Liver (tissue), 9 donors: ENCODE results near the gene HAGH. TPM values are rescaled to one million over a fixed set of nuclear protein-coding genes. Genes with fewer than 3 reads are reported as not detected.
A peak's percentile ranks its signal among the peaks of the same experiment; 100 is the strongest.

Experiments
- DNase-seq: peaks from one replicate; pipeline ENCODE4 v3.0.0-alpha.2; 2017; ENCODE audit warnings: low spot score
- H3K27ac ChIP-seq, 2 donors: one replicate each; pipeline ENCODE4 v1.7.0; 2013; ENCODE audit warnings: inconsistent platforms in 2 of 2, low read length in 2 of 2, control low read depth in 1 of 2, low read depth in 1 of 2, mild to moderate bottlenecking in 1 of 2
- H3K27me3 ChIP-seq, 4 donors: one replicate each; pipeline versions ENCODE4 v1.6.1 to v1.7.0; 2013; ENCODE audit warnings: low read length in 3 of 4, inconsistent platforms in 1 of 4, mild to moderate bottlenecking in 1 of 4, moderate library complexity in 1 of 4; ENCODE audit not compliant: control insufficient read depth in 4 of 4, insufficient read depth in 4 of 4
- H3K36me3 ChIP-seq, 4 donors: one replicate each; pipeline versions ENCODE4 v1.6.1 to v1.7.0; 2013; ENCODE audit warnings: low read length in 3 of 4, mild to moderate bottlenecking in 3 of 4, low read depth in 1 of 4, moderate library complexity in 1 of 4; ENCODE audit not compliant: control insufficient read depth in 4 of 4, insufficient read depth in 3 of 4
- H3K4me1 ChIP-seq, 4 donors: one replicate each; pipeline versions ENCODE4 v1.6.1 to v1.7.0; 2013; ENCODE audit warnings: low read length in 3 of 4, mild to moderate bottlenecking in 3 of 4, moderate library complexity in 1 of 4; ENCODE audit not compliant: control insufficient read depth in 4 of 4, insufficient read depth in 4 of 4
- H3K4me3 ChIP-seq, 3 donors: one replicate each; pipeline versions ENCODE4 v1.6.1 to v1.7.0; 2013; ENCODE audit warnings: low read length in 3 of 3, control low read depth in 1 of 3, low read depth in 1 of 3, mild to moderate bottlenecking in 1 of 3
- H3K9ac ChIP-seq, 2 donors: one replicate each; pipeline ENCODE4 v1.7.0; 2013; ENCODE audit warnings: low read length in 2 of 2, mild to moderate bottlenecking in 2 of 2, moderate library complexity in 2 of 2, control low read depth in 1 of 2, low read depth in 1 of 2
- H3K9me3 ChIP-seq, 4 donors: one replicate each; pipeline versions ENCODE4 v1.6.1 to v1.7.0; 2013; ENCODE audit warnings: low read length in 3 of 4; ENCODE audit not compliant: control insufficient read depth in 4 of 4
- ATF3 ChIP-seq: IDR thresholded peaks from 2 replicates; pipeline ENCODE4 v1.6.1; 2016; ENCODE audit warnings: antibody characterized with exemption
- CTCF ChIP-seq: fragments of 150-350 bp; IDR thresholded peaks from 2 replicates; pipeline ENCODE4 v1.5.1; 2017; ENCODE audit warnings: improper control_type of control experiment, low read depth, low read length; ENCODE audit not compliant: missing input control
- EGR1 ChIP-seq, 2 donors: IDR thresholded peaks; 2 replicates each; pipeline ENCODE4 v1.6.1; 2016 to 2018; ENCODE audit warnings: antibody characterized with exemption in 2 of 2, low read depth in 2 of 2
- FOXA1 ChIP-seq: IDR thresholded peaks from 2 replicates; pipeline ENCODE4 v1.6.1; 2016; ENCODE audit warnings: antibody characterized with exemption
- FOXA2 ChIP-seq: IDR thresholded peaks from 2 replicates; pipeline ENCODE4 v1.6.1; 2016; ENCODE audit warnings: antibody characterized with exemption
- GABPA ChIP-seq, 2 donors: IDR thresholded peaks in 1 of 2; conservative IDR thresholded peaks in 1 of 2; 2 replicates each; pipeline ENCODE4 v1.6.1; 2016; ENCODE audit warnings: antibody characterized with exemption in 2 of 2, mild to moderate bottlenecking in 1 of 2, moderate library complexity in 1 of 2
- HNF4A ChIP-seq, 2 donors: conservative IDR thresholded peaks; 2 replicates each; pipeline ENCODE4 v1.6.1; 2016; ENCODE audit warnings: antibody characterized with exemption in 2 of 2, mild to moderate bottlenecking in 2 of 2
- HNF4G ChIP-seq: IDR thresholded peaks from 2 replicates; pipeline ENCODE4 v1.6.1; 2016; ENCODE audit warnings: antibody characterized with exemption
- JUND ChIP-seq, 2 donors: IDR thresholded peaks; 2 replicates each; pipeline ENCODE4 v1.6.1; 2016; ENCODE audit warnings: antibody characterized with exemption in 2 of 2
- NR2F2 ChIP-seq: IDR thresholded peaks from 2 replicates; pipeline ENCODE4 v1.6.1; 2016; ENCODE audit warnings: antibody characterized with exemption
- RAD21 ChIP-seq, 2 donors: IDR thresholded peaks; 2 replicates each; pipeline ENCODE4 v1.6.1; 2016; ENCODE audit warnings: antibody characterized with exemption in 2 of 2, mild to moderate bottlenecking in 2 of 2
- RXRA ChIP-seq, 2 donors: IDR thresholded peaks; 2 replicates each; pipeline ENCODE4 v1.6.1; 2017 to 2018; ENCODE audit warnings: antibody characterized with exemption in 2 of 2, mild to moderate bottlenecking in 1 of 2
- SP1 ChIP-seq: IDR thresholded peaks from 2 replicates; pipeline ENCODE4 v1.6.1; 2018; ENCODE audit warnings: antibody characterized with exemption, mild to moderate bottlenecking
- TAF1 ChIP-seq: conservative IDR thresholded peaks from 2 replicates; pipeline ENCODE4 v1.6.1; 2016; ENCODE audit warnings: antibody characterized with exemption, mild to moderate bottlenecking
- YY1 ChIP-seq: IDR thresholded peaks from 2 replicates; pipeline ENCODE4 v1.6.1; 2016; ENCODE audit warnings: antibody characterized with exemption, mild to moderate bottlenecking
- ZBTB33 ChIP-seq: IDR thresholded peaks from 2 replicates; pipeline ENCODE4 v1.6.1; 2016; ENCODE audit warnings: antibody characterized with exemption
- WGBS: extraction: QIAGEN DNeasy Blood & Tissue Kit; methylation state at CpG from one replicate; pipeline ENCODE4 v1.1.7; 2013; 5-methylcytosine and 5-hydroxymethylcytosine counted together
- polyA plus RNA-seq, 2 donors: library from polyadenylated mRNA; stranded (reverse) in 1 of 2; unstranded in 1 of 2; fragments of 200-250 nt in 1 of 2; fragments of >200 nt in 1 of 2; fragmentation: Nextera tagmentation in 1 of 2; extraction: Ambion mirVana in 1 of 2; gene quantifications; one replicate each; pipeline versions ENCODE4 v1.2.1 to v1.2.3, GENCODE V29; 2013 to 2015
- total RNA-seq, 2 donors: library from RNA; depleted of rRNA; stranded (reverse); fragments of >200 nt; gene quantifications; one replicate each; pipeline ENCODE4 v1.2.3, GENCODE V29; 2014
- TF ChIP-seq, protein P1 (sequence below): IDR thresholded peaks from 2 replicates; pipeline ENCODE4 v1.6.1; 2016; ENCODE audit warnings: antibody characterized with exemption
- TF ChIP-seq, protein P2 (sequence below): IDR thresholded peaks from 2 replicates; pipeline ENCODE4 v1.6.1; 2016; ENCODE audit warnings: antibody characterized with exemption, mild to moderate bottlenecking
- donor health status: healthy.
- donor health status: healthy.
- donor health status: healthy.
- donor health status: healthy.
- donor health status: healthy.

The HAGH gene
- total and polyA plus RNA-seq, 4 donors: 169 to 252 (median 204) TPM

GRCh38 chr16:1784977-1785845 is 41.4 kb downstream of the HAGH start:
- Histone ChIP-seq H3K27ac (no peak overlapping the region), H3K4me3 (no peak overlapping the region), H3K9me3 (no peaks in the 10 kb centered on the region), H3K4me1 (peaks cover 11 to 61% (median 40%) of the 10 kb centered on the region in 4 donors), H3K27me3 (no peaks in the 10 kb centered on the region), H3K36me3 (peaks cover 0 to 26% (median 5%) of the 10 kb centered on the region in 4 donors), H3K9ac (no peak overlapping the region)
- DNase-seq: no peak
- TF ChIP-seq GABPA (IDR thresholded peaks at IDR 0.05 in 1 of 2, conservative IDR thresholded peaks at IDR 0.05 in 1 of 2) (no peak), FOXA1 (no peak), YY1 (no peak), ZBTB33 (no peak)
- WGBS: 89% methylated on average over 26 of the region's 26 CpGs

DNA sequence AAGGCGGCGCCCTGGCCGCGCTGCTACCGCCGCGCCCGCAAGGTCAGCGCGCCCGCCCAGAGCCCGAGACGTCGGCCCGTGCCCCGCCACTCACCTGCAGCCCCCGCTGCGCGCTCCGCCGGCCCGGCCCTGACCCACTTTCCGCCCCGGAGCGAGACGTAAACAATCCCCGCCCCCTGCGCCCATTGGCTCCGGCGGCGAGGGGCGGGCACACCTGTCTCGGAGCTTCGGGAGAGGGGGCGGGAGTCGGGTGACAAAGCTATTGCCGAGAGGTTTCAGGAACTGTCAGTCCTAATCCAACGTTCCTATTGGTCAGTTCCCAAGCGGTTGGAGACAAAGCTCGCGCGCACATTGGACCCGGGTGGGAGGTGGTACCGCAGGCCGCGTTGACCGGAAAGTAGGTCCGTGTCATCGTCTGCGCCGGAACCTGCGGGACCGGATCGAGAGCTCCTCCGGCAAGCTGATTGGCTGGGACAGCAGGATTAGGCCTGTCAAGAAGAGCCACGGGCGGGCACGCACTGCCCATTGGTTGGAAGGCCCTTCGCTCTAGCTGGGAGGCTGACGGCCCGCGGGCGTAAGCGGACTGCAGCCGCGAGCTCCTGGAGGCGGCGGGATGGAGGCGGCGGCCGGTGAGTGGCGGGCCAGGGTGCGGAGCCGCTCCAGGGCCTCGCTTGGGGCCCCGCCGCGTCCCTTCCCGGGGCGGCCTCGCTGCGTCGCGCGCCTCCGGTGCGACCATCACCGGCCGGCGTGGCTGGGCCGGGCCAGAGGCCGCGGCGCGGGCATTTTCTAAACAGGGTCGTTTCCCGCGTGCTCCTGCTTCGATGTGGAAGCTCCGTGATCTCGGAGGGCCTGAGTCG is 44.0 kb downstream of the HAGH start, which contains the start of the genes NUBP2 and SPSB3:
Gene NUBP2, plus strand, starts transcription at position 553 of the 857 bp plus-strand sequence. Its CDS starts 61 bp downstream, at position 614.
Gene SPSB3, minus strand, starts transcription at position 164 of the 857 bp plus-strand sequence. CDS start 1,088 bp downstream, outside the sequence.
- Histone ChIP-seq H3K36me3 (peaks cover 0 to 8% (median 4%) of the 10 kb centered on the region in 4 donors), H3K27ac (peak within 1 kb of the TSS; percentile 84 to 87), H3K9ac (peak within 1 kb of the TSS; percentile 77 to 82), H3K4me3 (peak within 1 kb of the TSS; percentile 87 to 94 (median 87)), H3K4me1 (peaks cover 14 to 60% (median 42%) of the 10 kb centered on the region in 4 donors), H3K27me3 (no peaks in the 10 kb centered on the region), H3K9me3 (no peaks in the 10 kb centered on the region)
- peak; percentile 97 for DNase-seq
- under 1% methylated on average over 102 of the region's 102 CpGs for WGBS
- TF ChIP-seq HNF4A (conservative IDR thresholded peaks at IDR 0.05): peak; percentile 52 to 71
- TF ChIP-seq CTCF: no peak
- TF ChIP-seq FOXA1: no peak
- TF ChIP-seq, protein P1, sequence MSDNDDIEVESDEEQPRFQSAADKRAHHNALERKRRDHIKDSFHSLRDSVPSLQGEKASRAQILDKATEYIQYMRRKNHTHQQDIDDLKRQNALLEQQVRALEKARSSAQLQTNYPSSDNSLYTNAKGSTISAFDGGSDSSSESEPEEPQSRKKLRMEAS: peak; percentile 73
- peak; percentile 60 to 62 for TF ChIP-seq RXRA (IDR thresholded peaks at IDR 0.05)
- peak; percentile 99 for TF ChIP-seq SP1
- TF ChIP-seq YY1: no peak
- peak in 1 of 2 donors; percentile 29 for TF ChIP-seq RAD21 (IDR thresholded peaks at IDR 0.05)
- TF ChIP-seq, protein P2, sequence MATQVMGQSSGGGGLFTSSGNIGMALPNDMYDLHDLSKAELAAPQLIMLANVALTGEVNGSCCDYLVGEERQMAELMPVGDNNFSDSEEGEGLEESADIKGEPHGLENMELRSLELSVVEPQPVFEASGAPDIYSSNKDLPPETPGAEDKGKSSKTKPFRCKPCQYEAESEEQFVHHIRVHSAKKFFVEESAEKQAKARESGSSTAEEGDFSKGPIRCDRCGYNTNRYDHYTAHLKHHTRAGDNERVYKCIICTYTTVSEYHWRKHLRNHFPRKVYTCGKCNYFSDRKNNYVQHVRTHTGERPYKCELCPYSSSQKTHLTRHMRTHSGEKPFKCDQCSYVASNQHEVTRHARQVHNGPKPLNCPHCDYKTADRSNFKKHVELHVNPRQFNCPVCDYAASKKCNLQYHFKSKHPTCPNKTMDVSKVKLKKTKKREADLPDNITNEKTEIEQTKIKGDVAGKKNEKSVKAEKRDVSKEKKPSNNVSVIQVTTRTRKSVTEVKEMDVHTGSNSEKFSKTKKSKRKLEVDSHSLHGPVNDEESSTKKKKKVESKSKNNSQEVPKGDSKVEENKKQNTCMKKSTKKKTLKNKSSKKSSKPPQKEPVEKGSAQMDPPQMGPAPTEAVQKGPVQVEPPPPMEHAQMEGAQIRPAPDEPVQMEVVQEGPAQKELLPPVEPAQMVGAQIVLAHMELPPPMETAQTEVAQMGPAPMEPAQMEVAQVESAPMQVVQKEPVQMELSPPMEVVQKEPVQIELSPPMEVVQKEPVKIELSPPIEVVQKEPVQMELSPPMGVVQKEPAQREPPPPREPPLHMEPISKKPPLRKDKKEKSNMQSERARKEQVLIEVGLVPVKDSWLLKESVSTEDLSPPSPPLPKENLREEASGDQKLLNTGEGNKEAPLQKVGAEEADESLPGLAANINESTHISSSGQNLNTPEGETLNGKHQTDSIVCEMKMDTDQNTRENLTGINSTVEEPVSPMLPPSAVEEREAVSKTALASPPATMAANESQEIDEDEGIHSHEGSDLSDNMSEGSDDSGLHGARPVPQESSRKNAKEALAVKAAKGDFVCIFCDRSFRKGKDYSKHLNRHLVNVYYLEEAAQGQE: no peak
- peak; percentile 48 for TF ChIP-seq NR2F2
- no peak for TF ChIP-seq TAF1
- TF ChIP-seq FOXA2: no peak
- peak in 1 of 2 donors; percentile 26 for TF ChIP-seq JUND (IDR thresholded peaks at IDR 0.05)
- TF ChIP-seq EGR1 (IDR thresholded peaks at IDR 0.05; ENCODE audit: low read depth in 2 of 2): peak; percentile 66 to 76
- peak; percentile 89 to 97 for TF ChIP-seq GABPA (IDR thresholded peaks at IDR 0.05 in 1 of 2, conservative IDR thresholded peaks at IDR 0.05 in 1 of 2)
- TF ChIP-seq HNF4G: no peak
- TF ChIP-seq ZBTB33: no peak
- TF ChIP-seq ATF3: no peak
